Vagina (tissue), 2 donors: ENCODE results near the gene DOCK8. TPM values are rescaled to one million over a fixed set of nuclear protein-coding genes. Genes with fewer than 3 reads are reported as not detected.

Experiments used
- DNase-seq, 2 donors: peaks; one replicate each; pipeline ENCODE4 v3.0.0-alpha.2; 2017; ENCODE audit errors: extremely low spot score in 2 of 2
- H3K27ac ChIP-seq: fragments of 200-600 bp; sonication (generic); one replicate; pipeline ENCODE4 v1.5.1; 2019
- H3K27me3 ChIP-seq: fragments of 200-600 bp; sonication (generic); one replicate; pipeline ENCODE4 v1.5.1; 2019
- H3K36me3 ChIP-seq, 2 donors: fragments of 200-600 bp; sonication (generic); one replicate each; pipeline ENCODE4 v1.5.1; 2017 to 2019
- H3K4me1 ChIP-seq: fragments of 200-600 bp; sonication (generic); one replicate; pipeline ENCODE4 v1.5.1; 2019
- H3K4me3 ChIP-seq, 2 donors: fragments of 200-600 bp; sonication (generic); 1 replicate in 1 of 2; 2 replicates in 1 of 2; pipeline ENCODE4 v1.5.1; 2016 to 2019
- H3K9me3 ChIP-seq: fragments of 200-600 bp; sonication (generic); one replicate; pipeline ENCODE4 v1.5.1; 2019
- POLR2A ChIP-seq, 2 donors: fragments of 450-650 bp; IDR thresholded peaks; one replicate each; pipeline ENCODE4 v1.6.1; 2017; ENCODE audit warnings: antibody characterized with exemption in 2 of 2, mild to moderate bottlenecking in 2 of 2, moderate library complexity in 2 of 2
- POLR2AphosphoS5 ChIP-seq, 2 donors: sonication (generic); formaldehyde crosslinking; IDR thresholded peaks; one replicate each; pipeline ENCODE4 v1.9.0; 2017; ENCODE audit warnings: antibody characterized with exemption in 2 of 2, mild to moderate bottlenecking in 2 of 2, low read depth in 1 of 2; ENCODE audit not compliant: insufficient read depth in 1 of 2
- intact Hi-C: fragments of 100-400 bp; cut with DNase I; formaldehyde crosslinking; loops from one replicate; pipeline ENCODE4 v1.15.1; 2023
- total RNA-seq: library from RNA; depleted of rRNA; stranded (reverse); fragments of >200 nt; gene quantifications from one replicate; pipeline ENCODE4 v1.2.3, GENCODE V29; 2016
- TF ChIP-seq, protein P1 (sequence below), 3 experiments: fragments of 450-650 bp in 2 of 3; fragments of 200-600 bp in 1 of 3; sonication (generic) in 1 of 3; IDR thresholded peaks; one replicate each; pipeline ENCODE4 v1.5.1; 2017 to 2019; ENCODE audit warnings: antibody characterized with exemption in 3 of 3, mild to moderate bottlenecking in 2 of 3, moderate library complexity in 2 of 3

DOCK8 gene
- total RNA-seq, 1 donor from 2014 or later, result 18.4 TPM

DNA sequence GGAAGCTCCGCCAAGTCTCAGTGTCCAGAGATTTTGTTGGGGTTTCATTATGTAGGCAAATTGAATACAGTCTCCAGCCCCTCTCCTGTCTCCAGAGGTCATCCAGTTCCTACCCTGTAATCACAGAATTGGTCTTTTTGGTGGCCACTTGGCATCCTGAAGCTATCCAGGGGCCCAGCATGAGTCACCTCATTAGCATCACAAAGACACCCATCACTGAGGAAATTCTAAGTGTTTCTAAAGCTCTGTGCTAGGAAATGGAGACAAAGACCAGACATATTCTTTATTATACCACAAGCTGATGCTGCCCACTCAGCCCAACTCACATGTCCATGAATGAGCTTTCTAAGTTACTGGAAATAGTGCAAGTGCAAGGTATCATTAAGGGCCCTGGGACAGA lies 229.9 kb downstream of the DOCK8 start:
- peaks cover 16% of the 10 kb centered on the region for H3K4me1 ChIP-seq
- H3K9me3 ChIP-seq, result no peaks in the 10 kb centered on the region
- intact Hi-C loops, result no loop called here
- DNase-seq, result no peak
- TF ChIP-seq, protein P1, sequence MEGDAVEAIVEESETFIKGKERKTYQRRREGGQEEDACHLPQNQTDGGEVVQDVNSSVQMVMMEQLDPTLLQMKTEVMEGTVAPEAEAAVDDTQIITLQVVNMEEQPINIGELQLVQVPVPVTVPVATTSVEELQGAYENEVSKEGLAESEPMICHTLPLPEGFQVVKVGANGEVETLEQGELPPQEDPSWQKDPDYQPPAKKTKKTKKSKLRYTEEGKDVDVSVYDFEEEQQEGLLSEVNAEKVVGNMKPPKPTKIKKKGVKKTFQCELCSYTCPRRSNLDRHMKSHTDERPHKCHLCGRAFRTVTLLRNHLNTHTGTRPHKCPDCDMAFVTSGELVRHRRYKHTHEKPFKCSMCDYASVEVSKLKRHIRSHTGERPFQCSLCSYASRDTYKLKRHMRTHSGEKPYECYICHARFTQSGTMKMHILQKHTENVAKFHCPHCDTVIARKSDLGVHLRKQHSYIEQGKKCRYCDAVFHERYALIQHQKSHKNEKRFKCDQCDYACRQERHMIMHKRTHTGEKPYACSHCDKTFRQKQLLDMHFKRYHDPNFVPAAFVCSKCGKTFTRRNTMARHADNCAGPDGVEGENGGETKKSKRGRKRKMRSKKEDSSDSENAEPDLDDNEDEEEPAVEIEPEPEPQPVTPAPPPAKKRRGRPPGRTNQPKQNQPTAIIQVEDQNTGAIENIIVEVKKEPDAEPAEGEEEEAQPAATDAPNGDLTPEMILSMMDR (IDR thresholded peaks at IDR 0.05), result no peak
- TF ChIP-seq POLR2AphosphoS5 (IDR thresholded peaks at IDR 0.05; ENCODE audit: insufficient read depth in 1 of 2, low read depth in 1 of 2), result no peak
- H3K27ac ChIP-seq, result no peak overlapping the region
- H3K36me3 ChIP-seq, result no peaks in the 10 kb centered on the region
- H3K27me3 ChIP-seq, result no peaks in the 10 kb centered on the region
- H3K4me3 ChIP-seq, result no peak overlapping the region

DNA sequence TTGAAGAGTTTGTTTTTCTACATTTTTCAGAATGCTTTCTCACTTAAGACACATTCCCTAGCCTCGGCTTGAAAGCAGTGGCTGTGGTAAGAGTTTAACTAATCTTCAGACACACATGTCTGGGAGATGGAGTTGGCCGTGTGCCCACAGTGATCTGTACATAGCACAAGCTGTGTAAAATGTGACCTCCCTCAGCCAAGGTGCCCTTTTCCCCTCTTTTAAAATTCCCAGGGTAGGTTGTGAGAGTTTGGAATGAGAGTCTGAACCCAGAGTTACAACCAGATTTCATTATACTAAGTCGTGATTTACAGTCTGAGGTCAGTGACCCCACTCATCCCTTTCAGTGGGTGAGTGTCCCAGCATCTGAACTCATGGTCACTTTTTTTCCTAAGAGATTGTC lies 230.4 kb downstream of the DOCK8 start:
- no peak overlapping the region for H3K27ac ChIP-seq
- no peak for DNase-seq
- intact Hi-C loops, result no loop called here
- no peaks in the 10 kb centered on the region for H3K36me3 ChIP-seq
- no peaks in the 10 kb centered on the region for H3K9me3 ChIP-seq
- H3K4me1 ChIP-seq, result peaks cover 11% of the 10 kb centered on the region
- H3K27me3 ChIP-seq, result no peaks in the 10 kb centered on the region
- TF ChIP-seq POLR2A (IDR thresholded peaks at IDR 0.05), result no peak
- no peak overlapping the region for H3K4me3 ChIP-seq

DNA sequence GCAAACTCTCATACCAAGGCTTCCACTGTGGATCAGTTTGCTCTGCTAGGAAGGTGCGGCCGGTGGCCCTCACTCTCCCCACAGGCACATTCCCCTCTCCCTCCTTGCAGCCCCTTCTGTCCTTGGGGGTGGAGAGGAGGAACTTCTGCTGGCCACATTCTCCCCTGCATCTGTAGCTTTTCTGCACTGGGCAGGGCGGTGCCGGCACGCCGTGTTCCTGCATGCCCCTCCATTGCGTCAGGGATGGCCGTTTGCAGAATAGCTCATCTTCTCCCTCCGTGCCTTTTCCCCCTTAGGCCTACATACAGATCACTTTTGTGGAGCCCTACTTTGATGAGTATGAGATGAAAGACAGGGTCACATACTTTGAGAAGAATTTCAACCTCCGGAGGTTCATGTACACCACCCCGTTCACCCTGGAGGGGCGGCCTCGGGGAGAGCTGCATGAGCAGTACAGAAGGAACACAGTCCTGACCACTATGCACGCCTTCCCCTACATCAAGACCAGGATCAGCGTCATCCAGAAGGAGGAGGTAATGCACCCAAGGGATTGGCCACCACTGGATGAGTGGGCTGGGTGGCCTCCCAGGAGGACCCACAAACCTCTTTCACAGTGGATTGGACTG lies 231.5 kb downstream of the DOCK8 start:
- intact Hi-C loops, result no loop called here
- no peaks in the 10 kb centered on the region for H3K36me3 ChIP-seq
- H3K4me3 ChIP-seq, result no peak overlapping the region

DNA sequence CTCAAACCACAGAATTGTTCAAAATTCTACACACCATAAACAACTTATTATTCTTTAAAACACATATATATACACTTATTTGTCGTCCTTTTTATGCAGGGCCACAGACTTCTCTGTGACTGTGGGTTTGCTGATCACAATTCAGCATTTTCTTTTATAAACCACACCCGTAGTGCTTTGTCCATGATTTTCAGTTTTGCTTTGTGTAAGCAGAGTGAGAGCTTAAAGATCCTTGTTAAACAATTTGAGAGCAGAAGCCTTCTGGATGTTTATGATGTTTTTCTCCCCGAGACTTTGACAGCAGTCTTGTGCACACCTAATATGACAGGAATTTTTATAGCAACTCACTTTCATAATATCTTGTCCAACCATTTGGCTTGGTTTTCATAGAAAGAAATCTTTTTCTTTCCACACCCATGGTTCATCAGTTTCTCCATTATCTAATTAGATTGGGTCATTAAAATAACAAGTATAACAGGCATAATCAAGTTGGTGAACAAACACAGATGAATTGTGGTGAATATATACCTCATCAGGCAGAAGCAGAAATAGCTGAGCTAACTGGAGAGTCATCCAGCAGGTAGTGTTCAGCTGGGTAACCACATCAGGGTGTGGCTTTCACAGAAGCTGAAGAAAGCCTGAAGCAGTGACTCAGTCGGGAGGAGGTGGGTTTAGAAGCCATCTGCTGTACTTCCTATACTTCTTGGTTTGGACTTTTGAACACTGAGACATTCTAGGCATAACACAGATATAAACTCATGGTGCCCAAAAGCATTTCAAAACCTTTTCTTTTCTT lies 232.8 kb downstream of the DOCK8 start:
- Histone ChIP-seq H3K27ac (no peak overlapping the region), H3K36me3 (no peaks in the 10 kb centered on the region), H3K4me1 (peaks cover 9% of the 10 kb centered on the region), H3K9me3 (no peaks in the 10 kb centered on the region), H3K27me3 (no peaks in the 10 kb centered on the region), H3K4me3 (no peak overlapping the region)
- intact Hi-C loops, result no loop called here
- TF ChIP-seq, protein P1 (IDR thresholded peaks at IDR 0.05), result no peak
- TF ChIP-seq POLR2AphosphoS5 (IDR thresholded peaks at IDR 0.05; ENCODE audit: insufficient read depth in 1 of 2, low read depth in 1 of 2), result peak in 1 of 2 donors; percentile 64
- DNase-seq, result no peak

More for the DNA sequence above, 231.5 kb downstream of the DOCK8 start:
- TF ChIP-seq POLR2A (IDR thresholded peaks at IDR 0.05), result no peak
- TF ChIP-seq, protein P1 (IDR thresholded peaks at IDR 0.05), result no peak
- TF ChIP-seq POLR2AphosphoS5 (IDR thresholded peaks at IDR 0.05; ENCODE audit: insufficient read depth in 1 of 2, low read depth in 1 of 2), result no peak
- H3K9me3 ChIP-seq, result no peaks in the 10 kb centered on the region
- H3K27ac ChIP-seq, result no peak overlapping the region
- H3K4me1 ChIP-seq, result peaks cover 9% of the 10 kb centered on the region
- DNase-seq, result no peak
- no peaks in the 10 kb centered on the region for H3K27me3 ChIP-seq

DNA sequence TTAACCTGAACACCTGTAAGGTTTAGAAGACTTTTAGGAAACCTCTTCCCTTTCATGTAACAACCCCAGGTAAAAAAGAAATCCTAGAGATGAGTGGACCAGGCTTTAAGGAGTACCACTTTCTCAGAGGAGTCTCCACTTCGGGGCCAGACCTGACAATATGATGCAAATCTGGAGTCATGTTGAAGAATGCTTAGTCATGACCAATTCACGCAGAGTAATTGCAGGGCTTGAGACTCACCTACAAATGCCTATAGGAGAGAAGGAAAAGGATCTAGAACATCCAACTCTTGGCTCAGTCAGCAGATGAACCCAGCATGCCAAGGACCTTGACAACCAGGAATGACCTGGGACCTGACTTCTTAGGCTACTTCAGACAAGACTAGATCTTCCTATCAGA lies 235.4 kb downstream of the DOCK8 start:
- DNase-seq, result no peak
- Histone ChIP-seq H3K4me1 (peaks cover 2% of the 10 kb centered on the region), H3K27ac (no peak overlapping the region), H3K9me3 (no peaks in the 10 kb centered on the region), H3K27me3 (no peaks in the 10 kb centered on the region), H3K4me3 (no peak overlapping the region), H3K36me3 (no peaks in the 10 kb centered on the region)
- intact Hi-C loops, result no loop called here
- no peak for TF ChIP-seq POLR2AphosphoS5 (IDR thresholded peaks at IDR 0.05; ENCODE audit: insufficient read depth in 1 of 2, low read depth in 1 of 2)
- TF ChIP-seq, protein P1 (IDR thresholded peaks at IDR 0.05), result no peak
- no peak for TF ChIP-seq POLR2A (IDR thresholded peaks at IDR 0.05)
